ENCODE measurements around the gene DCAF12.

- TF ChIP-seq CTCF (IDR thresholded peaks at IDR 0.05; ENCODE audit: low read length) (no peak), EZH2 (optimal IDR thresholded peaks at IDR 0.05; ENCODE audit: low read depth, low read length) (no peak)
Measured at GRCh38 chr9:34070606-34071324, 55.7 kb downstream of the DCAF12 start.

Measured in MM.1S (cell line).